Measurements from ENCODE around the gene OPN4. TPM values are rescaled to one million over a fixed set of nuclear protein-coding genes. Genes with fewer than 3 reads are reported as not detected.

OPN4 gene
- total and polyA plus RNA-seq, 2 experiments from 2014 or later: not detected

- Histone ChIP-seq H3K4me3 (no peak overlapping the region), H3K9me2 (ENCODE audit: insufficient read depth) (no peaks in the 10 kb centered on the region), H3K9me3 (ENCODE audit: low read depth) (no peaks in the 10 kb centered on the region), H3K27ac (no peak overlapping the region), H3K4me1 (ENCODE audit: insufficient read depth) (peaks cover 5% of the 10 kb centered on the region), H4K20me1 (ENCODE audit: insufficient read depth) (no peaks in the 10 kb centered on the region), H3F3A (ENCODE audit: insufficient read depth) (peaks cover 5% of the 10 kb centered on the region), H2AFZ (no peak overlapping the region), H3K27me3 (replicated peaks; ENCODE audit: insufficient read depth) (no peaks in the 10 kb centered on the region), H3K36me3 (ENCODE audit: low read depth) (no peaks in the 10 kb centered on the region), H3K9ac (no peak overlapping the region), H3K79me2 (ENCODE audit: insufficient read depth) (no peaks in the 10 kb centered on the region), H3K4me2 (ENCODE audit: unreplicated experiment) (no peak overlapping the region)
- TF ChIP-seq EZH2phosphoT487 (IDR thresholded peaks at IDR 0.05; ENCODE audit: insufficient read depth, low read depth) (no peak), EZH2 (IDR thresholded peaks at IDR 0.05; ENCODE audit: insufficient read depth, poor library complexity, severe bottlenecking) (no peak)
- in situ Hi-C loops (cut with MboI): no loop called here
- DNase-seq: peak; percentile 38
- WGBS, 2 experiments (ENCODE audit: low coverage in 1 of 2, low lambda C conversion rate in 2 of 2, missing lambda C conversion rate in 2 of 2): 0 to 15% methylated on average over 2 of the region's 2 CpGs
These were observed 24.3 kb upstream of the OPN4 start for GRCh38 chr10:86630079-86630478.

DNA sequence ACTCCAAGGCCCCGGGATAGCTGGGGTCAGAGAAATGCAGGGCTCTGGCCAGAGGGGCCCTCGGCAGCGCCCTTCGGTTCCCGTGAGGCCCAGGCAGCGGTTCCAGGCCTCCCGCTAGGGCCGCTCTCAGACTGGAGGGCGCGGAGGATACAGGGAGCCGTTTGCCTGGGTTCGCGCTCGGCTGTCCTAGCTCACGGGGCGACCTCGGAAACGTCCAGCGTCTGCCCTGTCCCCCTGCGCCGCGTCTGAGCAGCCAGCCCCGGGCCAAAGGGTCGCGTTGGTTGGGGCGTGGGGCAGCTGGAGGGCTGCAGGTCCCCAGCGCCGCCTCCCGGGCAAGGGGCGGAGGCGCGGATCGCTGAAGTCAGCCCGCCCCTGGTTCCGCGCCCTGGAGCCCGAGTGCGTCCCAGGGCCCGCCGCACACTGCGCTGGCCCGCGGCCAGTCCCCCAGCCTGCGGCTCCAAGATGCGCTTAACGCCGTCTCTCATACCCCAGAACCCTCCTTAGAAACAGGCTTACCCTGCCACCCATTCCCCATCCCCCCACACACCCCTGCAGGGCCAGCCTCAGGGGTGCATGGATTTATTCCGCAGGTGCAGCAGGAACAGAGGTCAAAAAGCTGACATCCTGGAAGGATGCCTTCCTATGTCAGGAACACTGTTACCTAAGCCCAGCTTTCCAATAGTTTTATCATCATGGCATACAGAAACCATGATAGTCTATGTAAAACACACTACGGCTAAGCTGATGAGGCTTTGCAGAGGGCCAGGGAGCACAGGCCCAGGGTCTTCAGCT, 22.1 kb upstream of the OPN4 start:
- Histone ChIP-seq H3K4me2 (ENCODE audit: unreplicated experiment) (peak overlapping the region; percentile 2), H3K4me1 (ENCODE audit: insufficient read depth) (peaks cover 20% of the 10 kb centered on the region), H3K4me3 (peak overlapping the region; percentile 56), H3F3A (ENCODE audit: insufficient read depth) (peaks cover 23% of the 10 kb centered on the region), H3K79me2 (ENCODE audit: insufficient read depth) (no peaks in the 10 kb centered on the region), H4K20me1 (ENCODE audit: insufficient read depth) (no peaks in the 10 kb centered on the region), H2AFZ (peak overlapping the region; percentile 86), H3K27me3 (replicated peaks; ENCODE audit: insufficient read depth) (no peaks in the 10 kb centered on the region), H3K27ac (no peak overlapping the region), H3K9me2 (ENCODE audit: insufficient read depth) (no peaks in the 10 kb centered on the region), H3K9me3 (ENCODE audit: low read depth) (no peaks in the 10 kb centered on the region), H3K9ac (peak overlapping the region; percentile 51), H3K36me3 (ENCODE audit: low read depth) (no peaks in the 10 kb centered on the region)
- in situ Hi-C loops (cut with MboI): no loop called here
- 9 to 10% methylated on average over 33 to 43 of the region's 49 CpGs for WGBS, 2 experiments (ENCODE audit: low coverage in 1 of 2, low lambda C conversion rate in 2 of 2, missing lambda C conversion rate in 2 of 2)
- TF ChIP-seq EZH2 (IDR thresholded peaks at IDR 0.05; ENCODE audit: insufficient read depth, poor library complexity, severe bottlenecking): no peak
- no peak for TF ChIP-seq EZH2phosphoT487 (IDR thresholded peaks at IDR 0.05; ENCODE audit: insufficient read depth, low read depth)
- peak; percentile 67 for DNase-seq

GRCh38 chr10:86632951-86633350, 21.4 kb upstream of the OPN4 start:
- in situ Hi-C loops (cut with MboI): no loop called here
- Histone ChIP-seq H3K9me2 (ENCODE audit: insufficient read depth) (no peaks in the 10 kb centered on the region), H3K79me2 (ENCODE audit: insufficient read depth) (no peaks in the 10 kb centered on the region), H3F3A (ENCODE audit: insufficient read depth) (peaks cover 23% of the 10 kb centered on the region), H3K27me3 (replicated peaks; ENCODE audit: insufficient read depth) (no peaks in the 10 kb centered on the region), H4K20me1 (ENCODE audit: insufficient read depth) (no peaks in the 10 kb centered on the region), H3K4me2 (ENCODE audit: unreplicated experiment) (no peak overlapping the region), H3K36me3 (ENCODE audit: low read depth) (no peaks in the 10 kb centered on the region), H3K4me1 (ENCODE audit: insufficient read depth) (peaks cover 20% of the 10 kb centered on the region), H2AFZ (no peak overlapping the region), H3K9me3 (ENCODE audit: low read depth) (no peaks in the 10 kb centered on the region), H3K4me3 (no peak overlapping the region), H3K9ac (no peak overlapping the region), H3K27ac (no peak overlapping the region)
- no peak for DNase-seq
- WGBS, 2 experiments (ENCODE audit: low coverage in 1 of 2, low lambda C conversion rate in 2 of 2, missing lambda C conversion rate in 2 of 2): 83 to 85% methylated on average over 5 of the region's 5 CpGs
- TF ChIP-seq EZH2 (IDR thresholded peaks at IDR 0.05; ENCODE audit: insufficient read depth, poor library complexity, severe bottlenecking): no peak
- TF ChIP-seq EZH2phosphoT487 (IDR thresholded peaks at IDR 0.05; ENCODE audit: insufficient read depth, low read depth): no peak

DNA sequence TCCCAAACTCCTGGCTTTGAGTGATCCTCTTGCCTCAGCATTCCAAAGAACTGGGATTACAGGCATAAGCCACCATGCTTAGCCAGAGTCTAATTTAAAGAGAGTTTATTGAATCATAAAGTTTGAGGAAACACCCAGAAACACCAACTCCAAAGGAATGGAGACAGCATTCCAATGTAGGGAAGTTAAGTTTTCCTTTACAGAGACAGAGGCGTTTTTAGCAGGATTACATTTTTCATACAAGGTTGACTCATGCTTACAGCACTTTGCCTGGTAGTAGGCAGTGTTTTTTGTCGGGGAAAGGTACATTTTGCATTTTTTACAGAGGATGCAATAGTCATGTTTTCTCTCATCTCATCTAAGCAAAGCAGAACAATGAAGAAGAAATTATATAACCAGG, 18.9 kb upstream of the OPN4 start:
- peak overlapping the region; percentile 74 for H3K27ac ChIP-seq

More for the DNA sequence above, 18.9 kb upstream of the OPN4 start:
- no peak overlapping the region for H2AFZ ChIP-seq
- H3K36me3 ChIP-seq (ENCODE audit: low read depth): no peaks in the 10 kb centered on the region
- H3K9ac ChIP-seq: no peak overlapping the region
- H3K9me3 ChIP-seq (ENCODE audit: low read depth): no peaks in the 10 kb centered on the region
- H3K4me1 ChIP-seq (ENCODE audit: insufficient read depth): peaks cover 20% of the 10 kb centered on the region
- no peaks in the 10 kb centered on the region for H3K27me3 ChIP-seq (replicated peaks; ENCODE audit: insufficient read depth)
- DNase-seq: peak; percentile 92
- no peaks in the 10 kb centered on the region for H3K9me2 ChIP-seq (ENCODE audit: insufficient read depth)
- in situ Hi-C loops (cut with MboI): no loop called here
- no peaks in the 10 kb centered on the region for H3K79me2 ChIP-seq (ENCODE audit: insufficient read depth)
- H3K4me2 ChIP-seq (ENCODE audit: unreplicated experiment): peak overlapping the region; percentile 28
- no peak for TF ChIP-seq EZH2phosphoT487 (IDR thresholded peaks at IDR 0.05; ENCODE audit: insufficient read depth, low read depth)
- TF ChIP-seq EZH2 (IDR thresholded peaks at IDR 0.05; ENCODE audit: insufficient read depth, poor library complexity, severe bottlenecking): no peak
- 0% methylated on average over 2 of the region's 2 CpGs for WGBS, 2 experiments (ENCODE audit: low coverage in 1 of 2, low lambda C conversion rate in 2 of 2, missing lambda C conversion rate in 2 of 2)
- no peak overlapping the region for H3K4me3 ChIP-seq
- no peaks in the 10 kb centered on the region for H4K20me1 ChIP-seq (ENCODE audit: insufficient read depth)
- H3F3A ChIP-seq (ENCODE audit: insufficient read depth): peaks cover 23% of the 10 kb centered on the region
